HepG2 (cell line): Measurements from ENCODE around the gene UBAC2. TPM values are rescaled to one million over a fixed set of nuclear protein-coding genes. Genes with fewer than 3 reads are reported as not detected.
A peak's percentile ranks its signal among the peaks of the same experiment; 100 is the strongest.

Source experiments
- ATAC-seq: fragments of 200-7000 bp; cut with Tn5 transposase; 3 replicates; pipeline ENCODE4 v1.9.1; 2020; ENCODE audit warnings: mild to moderate bottlenecking, moderate library complexity
- BruUV-seq: library from RNA; stranded (reverse); fragments of 400-500 nt; replicated peaks from 2 replicates; lab custom pipeline; 2021; lab: Mats Ljungman, UMichigan
- CTCF ChIA-PET: fragments of 300-600 bp; formaldehyde crosslinking; extraction: SDS; loops from one replicate; lab custom pipeline; 2021; ENCODE audit warnings: low total read pairs, inconsistent platforms, low intra/inter-chr PET ratio; lab: Yijun Ruan, JAX
- POLR2A ChIA-PET: fragments of 350-600 bp; sonication (Branson Sonifier 250); formaldehyde crosslinking; loops from one replicate; lab custom pipeline; 2020; ENCODE audit warnings: antibody characterized with exemption, inconsistent platforms; lab: Yijun Ruan, JAX
- DNase-seq: peaks from one replicate; pipeline ENCODE4 v3.0.0-alpha.2; 2015; ENCODE audit warnings: low spot score
- FAIRE-seq: peaks from 3 replicates; lab custom pipeline; 2011; peaks lifted over from hg19 to GRCh38; lab: Jason Lieb, UNC
- H2AFZ ChIP-seq: one replicate; pipeline ENCODE4 v1.6.1; 2011; ENCODE audit warnings: low read length, inconsistent platforms
- H3K27ac ChIP-seq: fragments of 300-600 bp; 3 replicates; pipeline ENCODE4 v1.8.0; 2011; ENCODE audit warnings: mixed run types, mild to moderate bottlenecking, mixed read lengths, low read length, inconsistent platforms; ENCODE audit not compliant: insufficient read depth; ENCODE audit errors: extremely low read length
- H3K27me3 ChIP-seq, 2 experiments: fragments of 200-600 bp in 1 of 2; 2 replicates in 1 of 2; 3 replicates in 1 of 2; pipeline versions ENCODE4 v1.6.0 to v1.8.0; 2011; ENCODE audit warnings: low read length in 2 of 2, mild to moderate bottlenecking in 2 of 2, moderate library complexity in 2 of 2, inconsistent platforms in 1 of 2; ENCODE audit not compliant: insufficient read depth in 2 of 2, control insufficient read depth in 1 of 2
- H3K36me3 ChIP-seq, 2 experiments: fragments of 200-600 bp in 1 of 2; replicated peaks in 1 of 2; 2 replicates in 1 of 2; 3 replicates in 1 of 2; pipeline versions ENCODE4 v1.5.1 to v1.8.0; 2011; ENCODE audit warnings: low read length in 2 of 2, inconsistent platforms in 1 of 2; ENCODE audit not compliant: insufficient read depth in 2 of 2, control insufficient read depth in 1 of 2
- H3K4me1 ChIP-seq: 2 replicates; pipeline ENCODE4 v1.5.1; 2012; ENCODE audit warnings: low read length, inconsistent platforms; ENCODE audit not compliant: insufficient read depth
- H3K4me2 ChIP-seq: 2 replicates; pipeline ENCODE4 v1.6.0; 2011; ENCODE audit warnings: low read depth, low read length, inconsistent platforms
- H3K4me3 ChIP-seq, 3 experiments: fragments of 200-600 bp in 1 of 3; sonication (generic), shearing (Covaris generic) in 1 of 3; replicated peaks in 1 of 3; 2 replicates each; pipeline ENCODE4 v1.5.1; 2011 to 2016; ENCODE audit warnings: low read length in 3 of 3, inconsistent platforms in 2 of 3, low read depth in 2 of 3, mild to moderate bottlenecking in 2 of 3, control low read depth in 1 of 3, mixed read lengths in 1 of 3; ENCODE audit not compliant: insufficient read depth in 1 of 3
- H3K79me2 ChIP-seq: one replicate; pipeline ENCODE4 v1.6.1; 2011; ENCODE audit warnings: low read length, inconsistent platforms; ENCODE audit not compliant: insufficient read depth
- H3K9ac ChIP-seq: 2 replicates; pipeline ENCODE4 v1.6.0; 2011; ENCODE audit warnings: mild to moderate bottlenecking, low read depth, low read length, inconsistent platforms; ENCODE audit not compliant: insufficient read depth
- H3K9me3 ChIP-seq: 2 replicates; pipeline ENCODE4 v1.5.1; 2012; ENCODE audit warnings: mild to moderate bottlenecking, low read length
- H4K20me1 ChIP-seq: 2 replicates; pipeline ENCODE4 v1.6.0; 2011; ENCODE audit warnings: inconsistent platforms, mild to moderate bottlenecking, low read length, moderate library complexity; ENCODE audit not compliant: insufficient read depth
- ELF3 ChIP-seq: IDR thresholded peaks from 2 replicates; pipeline ENCODE4 v1.6.1; 2016; ENCODE audit warnings: missing genetic modification reagents, missing compliant biosample characterization
- GATAD2A ChIP-seq: IDR thresholded peaks from 2 replicates; pipeline ENCODE4 v1.6.1; 2016
- IKZF4 ChIP-seq: sonication (generic); formaldehyde crosslinking; IDR thresholded peaks from 2 replicates; pipeline ENCODE4 v1.5.1; 2020; ENCODE audit warnings: borderline replicate concordance, mild to moderate bottlenecking, low read depth, missing genetic modification reagents; ENCODE audit errors: not compliant biosample characterization
- NR2F1 ChIP-seq, 2 experiments: fragments of 450-650 bp in 1 of 2; formaldehyde crosslinking in 1 of 2; IDR thresholded peaks; 2 replicates each; pipeline versions ENCODE4 v1.5.0 to v1.6.1; 2016 to 2020; ENCODE audit warnings: mild to moderate bottlenecking in 1 of 2, missing compliant biosample characterization in 1 of 2, missing genetic modification reagents in 1 of 2, moderate library complexity in 1 of 2
- NR2F6 ChIP-seq, 2 experiments: IDR thresholded peaks; 2 replicates each; pipeline ENCODE4 v1.6.1; 2016; ENCODE audit warnings: antibody characterized with exemption in 1 of 2, mild to moderate bottlenecking in 1 of 2
- RFX5 ChIP-seq: IDR thresholded peaks from 2 replicates; pipeline ENCODE4 v1.6.1; 2011; ENCODE audit warnings: low read depth, low read length, improper control_type of control experiment
- SP5 ChIP-seq: IDR thresholded peaks from 2 replicates; pipeline ENCODE4 v1.6.1; 2016; ENCODE audit warnings: low read depth, borderline replicate concordance
- ZFP36L2 ChIP-seq: sonication (generic); formaldehyde crosslinking; IDR thresholded peaks from 2 replicates; pipeline ENCODE4 v1.4.0; 2020; ENCODE audit warnings: missing genetic modification reagents
- ZFX ChIP-seq: sonication (generic); formaldehyde crosslinking; IDR thresholded peaks from 2 replicates; pipeline ENCODE4 v1.4.0; 2020; ENCODE audit warnings: mild to moderate bottlenecking, low read depth, missing genetic modification reagents, moderate library complexity
- ZFY ChIP-seq: sonication (generic); formaldehyde crosslinking; IDR thresholded peaks from 2 replicates; pipeline ENCODE4 v1.4.0; 2020; ENCODE audit warnings: missing genetic modification reagents
- ZMAT3 ChIP-seq: sonication (generic); formaldehyde crosslinking; conservative IDR thresholded peaks from 2 replicates; pipeline ENCODE4 v1.7.0; 2021; ENCODE audit warnings: missing genetic modification reagents
- ZNF33B ChIP-seq: sonication (generic); formaldehyde crosslinking; IDR thresholded peaks from 2 replicates; pipeline ENCODE4 v1.5.1; 2020; ENCODE audit warnings: mild to moderate bottlenecking, missing genetic modification reagents
- WGBS: methylation state at CpG from one replicate; pipeline ENCODE4 v1.1.6; 2017; ENCODE audit warnings: low lambda C conversion rate; 5-methylcytosine and 5-hydroxymethylcytosine counted together
- in situ Hi-C: cut with HindIII; loops from 2 replicates; pipeline ENCODE4 v1.10.0; 2017; ENCODE audit warnings: low pct_unique_long_range_greater_than_20kb; ENCODE audit not compliant: extremely low pct_ligation_motif_present
- intact Hi-C: fragments of 100-400 bp; cut with micrococcal nuclease; formaldehyde crosslinking; loops from one replicate; pipeline ENCODE4 v1.10.0; 2022; ENCODE audit not compliant: unreplicated experiment
- polyA plus RNA-seq, 8 experiments: library from polyadenylated mRNA; depleted of rRNA in 3 of 8; stranded (reverse) in 7 of 8; unstranded in 1 of 8; fragments of >200 nt; fragmentation: Illumina TruSeq in 4 of 8; extraction: Trizol in 4 of 8; gene quantifications; 2 replicates each; pipeline versions ENCODE4 v1.2.1 to v1.2.3, GENCODE V29; 2011 to 2016; ENCODE audit warnings: low read depth in 4 of 8, missing spikeins in 1 of 8, mixed read lengths in 1 of 8; ENCODE audit not compliant: insufficient read depth in 1 of 8
- total RNA-seq, 5 experiments: library from RNA; depleted of rRNA; stranded (reverse); fragments of >200 nt; fragmentation: Illumina TruSeq; extraction: Trizol; gene quantifications; 2 replicates each; pipeline ENCODE4 v1.2.3, GENCODE V29; 2016; ENCODE audit warnings: low read depth in 1 of 5
- TF ChIP-seq, protein P1 (sequence below): IDR thresholded peaks from 2 replicates; pipeline ENCODE4 v1.4.0; 2020; ENCODE audit warnings: mild to moderate bottlenecking, missing genetic modification reagents
- TF ChIP-seq, protein P2 (sequence below): sonication (generic); formaldehyde crosslinking; IDR thresholded peaks from 2 replicates; pipeline ENCODE4 v1.4.0; 2020; ENCODE audit warnings: missing genetic modification reagents
- TF ChIP-seq, protein P3 (sequence below), 2 experiments: fragments of 450-650 bp in 1 of 2; sonication (generic) in 1 of 2; formaldehyde crosslinking; IDR thresholded peaks; 2 replicates each; pipeline versions ENCODE4 v1.5.0 to v1.8.0; 2020 to 2022; ENCODE audit warnings: mild to moderate bottlenecking in 1 of 2, missing genetic modification reagents in 1 of 2

UBAC2 gene
- total and polyA plus RNA-seq, 2 of the 13 experiments (the other 11 are each of a cell fraction or from before 2014, with no cell fraction given), result 61.3 to 80.8 TPM

DNA sequence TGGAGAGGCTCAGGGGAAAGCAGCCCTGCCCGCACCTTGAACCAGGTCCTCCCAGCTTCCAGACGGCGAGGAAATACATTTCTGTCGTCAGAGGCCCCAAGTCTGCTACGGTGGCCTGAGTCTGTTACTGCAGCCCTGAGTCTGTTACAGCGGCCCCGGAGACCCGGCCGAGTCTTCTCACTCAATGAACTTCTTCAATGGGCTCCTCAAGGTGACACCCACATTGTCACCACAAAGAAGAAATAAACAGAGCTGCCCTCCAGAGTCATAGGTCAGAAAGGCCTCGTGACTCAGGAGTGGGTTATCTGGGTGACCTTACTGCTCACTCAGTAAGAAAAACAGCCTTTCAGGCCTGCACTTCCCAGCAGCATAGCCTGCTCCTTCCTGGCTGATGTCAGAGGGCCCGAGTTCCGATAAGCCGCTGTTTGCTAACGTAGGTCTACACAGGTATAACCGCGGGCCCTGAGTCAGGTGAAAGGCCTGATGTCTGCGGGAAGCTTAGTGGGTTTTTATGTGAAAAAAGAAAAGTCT is 233.7 kb downstream of the UBAC2 start:
- Histone ChIP-seq H3K9me3 (no peaks in the 10 kb centered on the region), H4K20me1 (no peaks in the 10 kb centered on the region), H3K27me3 (peaks cover 0 to 5% of the 10 kb centered on the region in 2 experiments; a peak in 3 of 5 replicates), H3K4me1 (peaks cover 40% of the 10 kb centered on the region), H2AFZ (peak overlapping the region; percentile 90), H3K36me3 (no peaks in the 10 kb centered on the region), H3K4me3 (peak overlapping the region; percentile 50 to 62 (median 57)), H3K9ac (peak overlapping the region; percentile 48), H3K4me2 (peak overlapping the region; percentile 90), H3K27ac (no peak overlapping the region), H3K79me2 (no peaks in the 10 kb centered on the region)
- DNase-seq, result peak; percentile 17
- ChIA-PET POLR2A (no interaction called here), CTCF (interaction anchor here (0.7 to 1.3 kb wide), 2 partner anchors 47 to 258 kb away, joined by 3 to 4 read pairs; no protein-coding TSS in a partner anchor)
- WGBS, result 0% methylated on average over 7 of the region's 17 CpGs
- BruUV-seq, result no TSS peak
- ATAC-seq, result peak; percentile 78
- no peak for FAIRE-seq
- in situ Hi-C loops, result loop anchor here (10.0 kb wide), 1 partner anchor 170 kb away; no protein-coding TSS in a partner anchor
- intact Hi-C loops, result no loop called here
- peak; percentile 20; the same call in 1 of the 2 replicates for TF ChIP-seq GATAD2A
- no peak for TF ChIP-seq ZMAT3 (CRISPR knock-in tag)
- no peak for TF ChIP-seq IKZF4
- TF ChIP-seq, protein P1, sequence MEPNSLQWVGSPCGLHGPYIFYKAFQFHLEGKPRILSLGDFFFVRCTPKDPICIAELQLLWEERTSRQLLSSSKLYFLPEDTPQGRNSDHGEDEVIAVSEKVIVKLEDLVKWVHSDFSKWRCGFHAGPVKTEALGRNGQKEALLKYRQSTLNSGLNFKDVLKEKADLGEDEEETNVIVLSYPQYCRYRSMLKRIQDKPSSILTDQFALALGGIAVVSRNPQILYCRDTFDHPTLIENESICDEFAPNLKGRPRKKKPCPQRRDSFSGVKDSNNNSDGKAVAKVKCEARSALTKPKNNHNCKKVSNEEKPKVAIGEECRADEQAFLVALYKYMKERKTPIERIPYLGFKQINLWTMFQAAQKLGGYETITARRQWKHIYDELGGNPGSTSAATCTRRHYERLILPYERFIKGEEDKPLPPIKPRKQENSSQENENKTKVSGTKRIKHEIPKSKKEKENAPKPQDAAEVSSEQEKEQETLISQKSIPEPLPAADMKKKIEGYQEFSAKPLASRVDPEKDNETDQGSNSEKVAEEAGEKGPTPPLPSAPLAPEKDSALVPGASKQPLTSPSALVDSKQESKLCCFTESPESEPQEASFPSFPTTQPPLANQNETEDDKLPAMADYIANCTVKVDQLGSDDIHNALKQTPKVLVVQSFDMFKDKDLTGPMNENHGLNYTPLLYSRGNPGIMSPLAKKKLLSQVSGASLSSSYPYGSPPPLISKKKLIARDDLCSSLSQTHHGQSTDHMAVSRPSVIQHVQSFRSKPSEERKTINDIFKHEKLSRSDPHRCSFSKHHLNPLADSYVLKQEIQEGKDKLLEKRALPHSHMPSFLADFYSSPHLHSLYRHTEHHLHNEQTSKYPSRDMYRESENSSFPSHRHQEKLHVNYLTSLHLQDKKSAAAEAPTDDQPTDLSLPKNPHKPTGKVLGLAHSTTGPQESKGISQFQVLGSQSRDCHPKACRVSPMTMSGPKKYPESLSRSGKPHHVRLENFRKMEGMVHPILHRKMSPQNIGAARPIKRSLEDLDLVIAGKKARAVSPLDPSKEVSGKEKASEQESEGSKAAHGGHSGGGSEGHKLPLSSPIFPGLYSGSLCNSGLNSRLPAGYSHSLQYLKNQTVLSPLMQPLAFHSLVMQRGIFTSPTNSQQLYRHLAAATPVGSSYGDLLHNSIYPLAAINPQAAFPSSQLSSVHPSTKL (CRISPR knock-in tag), result peak; percentile 24; the same call in 1 of the 2 replicates
- TF ChIP-seq, protein P2, sequence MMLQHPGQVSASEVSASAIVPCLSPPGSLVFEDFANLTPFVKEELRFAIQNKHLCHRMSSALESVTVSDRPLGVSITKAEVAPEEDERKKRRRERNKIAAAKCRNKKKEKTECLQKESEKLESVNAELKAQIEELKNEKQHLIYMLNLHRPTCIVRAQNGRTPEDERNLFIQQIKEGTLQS, result 0 out of 2 replicates have a peak, but pooled peaks have one; percentile 18
- peak; percentile 39; the same call in 1 of the 2 replicates for TF ChIP-seq ZFY (CRISPR knock-in tag)
- TF ChIP-seq, protein P3, sequence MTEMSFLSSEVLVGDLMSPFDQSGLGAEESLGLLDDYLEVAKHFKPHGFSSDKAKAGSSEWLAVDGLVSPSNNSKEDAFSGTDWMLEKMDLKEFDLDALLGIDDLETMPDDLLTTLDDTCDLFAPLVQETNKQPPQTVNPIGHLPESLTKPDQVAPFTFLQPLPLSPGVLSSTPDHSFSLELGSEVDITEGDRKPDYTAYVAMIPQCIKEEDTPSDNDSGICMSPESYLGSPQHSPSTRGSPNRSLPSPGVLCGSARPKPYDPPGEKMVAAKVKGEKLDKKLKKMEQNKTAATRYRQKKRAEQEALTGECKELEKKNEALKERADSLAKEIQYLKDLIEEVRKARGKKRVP (CRISPR knock-in tag; IDR thresholded peaks at IDR 0.05), result peak in 1 of 2 experiments; percentile 62; a peak in 1 of 4 replicates
- peak; percentile 40; the same call in 1 of the 2 replicates for TF ChIP-seq ELF3 (CRISPR knock-in tag)
- no peak for TF ChIP-seq ZFP36L2
- TF ChIP-seq NR2F6 (IDR thresholded peaks at IDR 0.05), result no peak
- peak; percentile 50; the same call in 1 of the 2 replicates for TF ChIP-seq NR2F6 (CRISPR knock-in tag; IDR thresholded peaks at IDR 0.05)
- TF ChIP-seq NR2F1 (CRISPR knock-in tag; IDR thresholded peaks at IDR 0.05), result 0 out of 4 replicates have a peak, but pooled peaks of 1 of the 2 experiments have one; percentile 21
- TF ChIP-seq ZNF33B (CRISPR knock-in tag), result no peak
- TF ChIP-seq ZFX (CRISPR knock-in tag), result peak; percentile 28; the same call in 1 of the 2 replicates
- no peak for TF ChIP-seq RFX5
- TF ChIP-seq SP5, result 0 out of 2 replicates have a peak, but pooled peaks have one; percentile 24
